NB4 (cell line): Measurements from ENCODE around the gene NAT14.

Experiments
- POLR2A ChIP-seq: IDR thresholded peaks from 2 replicates; pipeline ENCODE4 v1.6.1; 2011; ENCODE audit warnings: mild to moderate bottlenecking; ENCODE audit not compliant: insufficient read length; ENCODE audit errors: extremely low read depth
- TF ChIP-seq, protein P1 (sequence below): IDR thresholded peaks from one replicate; pipeline ENCODE4 v1.5.1; 2012; ENCODE audit warnings: low read depth, low read length

DNA sequence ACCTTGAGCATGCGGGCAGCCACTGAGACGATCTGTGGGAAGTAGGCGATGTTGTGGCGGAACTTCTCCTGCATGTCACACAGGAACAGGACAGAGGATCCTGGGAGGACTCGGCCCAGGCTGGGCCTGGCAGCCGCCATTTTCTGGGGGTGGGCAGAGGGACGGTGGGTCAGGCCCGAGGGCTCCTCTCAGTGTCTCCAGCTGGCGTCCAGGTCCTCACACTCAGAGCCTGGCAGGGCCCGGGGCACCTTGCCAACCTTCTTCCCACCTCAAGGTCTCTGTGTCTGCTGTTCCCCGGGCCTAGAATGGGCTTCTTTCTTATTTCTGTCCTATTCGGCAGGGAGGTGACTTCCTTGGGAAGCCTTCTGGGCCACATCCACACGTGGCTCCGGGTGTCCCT, 28.6 kb upstream of the NAT14 start:
- TF ChIP-seq, protein P1, sequence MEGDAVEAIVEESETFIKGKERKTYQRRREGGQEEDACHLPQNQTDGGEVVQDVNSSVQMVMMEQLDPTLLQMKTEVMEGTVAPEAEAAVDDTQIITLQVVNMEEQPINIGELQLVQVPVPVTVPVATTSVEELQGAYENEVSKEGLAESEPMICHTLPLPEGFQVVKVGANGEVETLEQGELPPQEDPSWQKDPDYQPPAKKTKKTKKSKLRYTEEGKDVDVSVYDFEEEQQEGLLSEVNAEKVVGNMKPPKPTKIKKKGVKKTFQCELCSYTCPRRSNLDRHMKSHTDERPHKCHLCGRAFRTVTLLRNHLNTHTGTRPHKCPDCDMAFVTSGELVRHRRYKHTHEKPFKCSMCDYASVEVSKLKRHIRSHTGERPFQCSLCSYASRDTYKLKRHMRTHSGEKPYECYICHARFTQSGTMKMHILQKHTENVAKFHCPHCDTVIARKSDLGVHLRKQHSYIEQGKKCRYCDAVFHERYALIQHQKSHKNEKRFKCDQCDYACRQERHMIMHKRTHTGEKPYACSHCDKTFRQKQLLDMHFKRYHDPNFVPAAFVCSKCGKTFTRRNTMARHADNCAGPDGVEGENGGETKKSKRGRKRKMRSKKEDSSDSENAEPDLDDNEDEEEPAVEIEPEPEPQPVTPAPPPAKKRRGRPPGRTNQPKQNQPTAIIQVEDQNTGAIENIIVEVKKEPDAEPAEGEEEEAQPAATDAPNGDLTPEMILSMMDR = no peak
- no peak for TF ChIP-seq POLR2A
